MCF 10A (cell line): Measurements from ENCODE around the gene PTPN20. TPM values are rescaled to one million over a fixed set of nuclear protein-coding genes. Genes with fewer than 3 reads are reported as not detected.

ENCODE experiments used
- BruUV-seq: library from RNA; stranded (reverse); fragments of 400-500 nt; replicated peaks from 2 replicates; lab custom pipeline; 2021; lab: Mats Ljungman, UMichigan
- CTCF ChIA-PET: fragments of 300-600 bp; sonication (Branson Sonifier 250); formaldehyde crosslinking; extraction: SDS; loops from one replicate; lab custom pipeline; 2021; ENCODE audit warnings: antibody characterized with exemption, inconsistent platforms; lab: Yijun Ruan, JAX
- POLR2A ChIA-PET: fragments of 300-600, 350-650 bp; sonication (Branson Sonifier 250); formaldehyde crosslinking; extraction: SDS; loops from one replicate; lab custom pipeline; 2020; ENCODE audit warnings: antibody characterized with exemption, inconsistent platforms; lab: Yijun Ruan, JAX
- DNase-seq: peaks from one replicate; pipeline ENCODE4 v3.0.0-alpha.2; 2018; ENCODE audit not compliant: unreplicated experiment
- H3K27ac Mint-ChIP-seq: one replicate; pipeline ENCODE4 v1.8.0; 2022; ENCODE audit warnings: mild to moderate bottlenecking, low read depth, mixed read lengths; ENCODE audit not compliant: unreplicated experiment
- H3K27me3 Mint-ChIP-seq: one replicate; pipeline ENCODE4 v1.8.0; 2022; ENCODE audit warnings: mixed read lengths; ENCODE audit not compliant: insufficient read depth, unreplicated experiment
- H3K36me3 Mint-ChIP-seq: one replicate; pipeline ENCODE4 v1.8.0; 2022; ENCODE audit warnings: mild to moderate bottlenecking, moderate library complexity, mixed read lengths; ENCODE audit not compliant: insufficient read depth, unreplicated experiment
- H3K4me1 Mint-ChIP-seq: one replicate; pipeline ENCODE4 v1.8.0; 2022; ENCODE audit warnings: mixed read lengths; ENCODE audit not compliant: insufficient read depth, unreplicated experiment
- H3K4me3 Mint-ChIP-seq: one replicate; pipeline ENCODE4 v1.8.0; 2022; ENCODE audit warnings: mild to moderate bottlenecking, moderate library complexity, mixed read lengths; ENCODE audit not compliant: unreplicated experiment
- H3K9me3 Mint-ChIP-seq: one replicate; pipeline ENCODE4 v1.8.0; 2022; ENCODE audit warnings: mixed read lengths; ENCODE audit not compliant: unreplicated experiment
- intact Hi-C: fragments of 100-400 bp; cut with micrococcal nuclease; formaldehyde crosslinking; loops from 2 replicates; pipeline ENCODE4 v1.14.1; 2022
- total RNA-seq: library from RNA; stranded (reverse); gene quantifications from 2 replicates; pipeline ENCODE4 v1.2.3, GENCODE V29; 2022
- TF ChIP-seq, protein P1 (sequence below): fragments of 200-600 bp; IDR thresholded peaks from one replicate; pipeline ENCODE4 v1.8.0; 2022; ENCODE audit warnings: antibody characterized with exemption, mild to moderate bottlenecking; ENCODE audit not compliant: unreplicated experiment

The PTPN20 gene
- total RNA-seq, 1 experiment from 2014 or later = 0.26 TPM

DNA sequence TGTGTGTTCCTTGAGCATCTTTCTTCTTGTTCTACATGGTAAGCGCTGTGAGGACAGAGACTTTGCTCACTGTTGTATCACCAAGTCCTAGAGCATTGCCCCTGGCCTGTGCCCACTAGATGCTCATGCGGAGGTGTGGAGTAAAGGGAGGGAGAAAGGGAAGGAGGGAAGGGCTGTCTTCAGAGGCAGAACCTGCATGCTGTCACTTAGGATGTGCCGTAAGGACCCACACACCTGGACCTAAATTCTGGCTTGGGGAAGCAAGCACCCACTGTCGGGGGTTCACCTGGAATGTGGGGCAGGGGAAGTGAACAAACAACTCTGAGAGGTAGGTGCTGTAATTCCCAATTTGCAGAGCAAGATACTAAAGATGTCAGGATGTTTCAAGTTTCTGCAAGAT lies 129.5 kb downstream of the PTPN20 start:
- ChIA-PET CTCF (interaction anchor here (0.7 kb wide), 1 partner anchor 16 kb away, joined by 3 read pairs; no protein-coding TSS in a partner anchor), POLR2A (no interaction called here)
- H3K36me3 Mint-ChIP-seq = no peaks in the 10 kb centered on the region
- TF ChIP-seq, protein P1, sequence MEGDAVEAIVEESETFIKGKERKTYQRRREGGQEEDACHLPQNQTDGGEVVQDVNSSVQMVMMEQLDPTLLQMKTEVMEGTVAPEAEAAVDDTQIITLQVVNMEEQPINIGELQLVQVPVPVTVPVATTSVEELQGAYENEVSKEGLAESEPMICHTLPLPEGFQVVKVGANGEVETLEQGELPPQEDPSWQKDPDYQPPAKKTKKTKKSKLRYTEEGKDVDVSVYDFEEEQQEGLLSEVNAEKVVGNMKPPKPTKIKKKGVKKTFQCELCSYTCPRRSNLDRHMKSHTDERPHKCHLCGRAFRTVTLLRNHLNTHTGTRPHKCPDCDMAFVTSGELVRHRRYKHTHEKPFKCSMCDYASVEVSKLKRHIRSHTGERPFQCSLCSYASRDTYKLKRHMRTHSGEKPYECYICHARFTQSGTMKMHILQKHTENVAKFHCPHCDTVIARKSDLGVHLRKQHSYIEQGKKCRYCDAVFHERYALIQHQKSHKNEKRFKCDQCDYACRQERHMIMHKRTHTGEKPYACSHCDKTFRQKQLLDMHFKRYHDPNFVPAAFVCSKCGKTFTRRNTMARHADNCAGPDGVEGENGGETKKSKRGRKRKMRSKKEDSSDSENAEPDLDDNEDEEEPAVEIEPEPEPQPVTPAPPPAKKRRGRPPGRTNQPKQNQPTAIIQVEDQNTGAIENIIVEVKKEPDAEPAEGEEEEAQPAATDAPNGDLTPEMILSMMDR = no peak
- H3K4me1 Mint-ChIP-seq = no peaks in the 10 kb centered on the region
- no TSS peak for BruUV-seq
- H3K27me3 Mint-ChIP-seq = peaks cover 24% of the 10 kb centered on the region
- H3K4me3 Mint-ChIP-seq = no peak overlapping the region
- no peak overlapping the region for H3K27ac Mint-ChIP-seq
- DNase-seq = no peak
- intact Hi-C loops = no loop called here
- no peaks in the 10 kb centered on the region for H3K9me3 Mint-ChIP-seq

GRCh38 chr10:47041396-47042198 lies 130.4 kb downstream of the PTPN20 start:
- H3K9me3 Mint-ChIP-seq = no peaks in the 10 kb centered on the region
- no peaks in the 10 kb centered on the region for H3K4me1 Mint-ChIP-seq
- H3K27me3 Mint-ChIP-seq = peaks cover 24% of the 10 kb centered on the region
- intact Hi-C loops = no loop called here
- H3K36me3 Mint-ChIP-seq = no peaks in the 10 kb centered on the region
- ChIA-PET POLR2A (interaction anchor here (0.7 kb wide), 1 partner anchor 162 kb away, joined by 3 read pairs; no protein-coding TSS in a partner anchor), CTCF (interaction anchor here (0.6 to 8.4 kb wide), 3 partner anchors 17 to 269 kb away, joined by 3 to 233 read pairs (median 4); no protein-coding TSS in a partner anchor)
- TF ChIP-seq, protein P1 = no peak
- DNase-seq = no peak
- BruUV-seq = no TSS peak
- H3K27ac Mint-ChIP-seq = no peak overlapping the region
- H3K4me3 Mint-ChIP-seq = no peak overlapping the region

GRCh38 chr10:47042199-47042473 lies 130.9 kb downstream of the PTPN20 start:
- DNase-seq = no peak
- ChIA-PET CTCF (interaction anchor here (0.6 to 8.4 kb wide), 2 partner anchors 78 to 269 kb away, joined by 4 to 233 read pairs; no protein-coding TSS in a partner anchor), POLR2A (interaction anchor here (0.7 kb wide), 1 partner anchor 161 kb away, joined by 3 read pairs; no protein-coding TSS in a partner anchor)
- intact Hi-C loops = no loop called here
- peaks cover 24% of the 10 kb centered on the region for H3K27me3 Mint-ChIP-seq
- H3K9me3 Mint-ChIP-seq = no peaks in the 10 kb centered on the region
- no peaks in the 10 kb centered on the region for H3K36me3 Mint-ChIP-seq
- no TSS peak for BruUV-seq
- TF ChIP-seq, protein P1 = no peak
- H3K4me3 Mint-ChIP-seq = no peak overlapping the region
- no peak overlapping the region for H3K27ac Mint-ChIP-seq
- no peaks in the 10 kb centered on the region for H3K4me1 Mint-ChIP-seq
